Stimulated activated CD4-positive, alpha-beta T cell treated with anti-CD3 and anti-CD28 coated beads, Interleukin-1b, Interleukin-23, amount 100 ng/mL, for 4 hours (primary cell): ENCODE data around the gene CERS6.
"Not testable (repeated sequence)": the region's sequence is repeated elsewhere in the genome, so short reads cannot be mapped to it uniquely, and the experiment has no call there.

Experiments
- DNase-seq, 2 donors: peaks; one replicate each; pipeline ENCODE4 v3.0.0-alpha.2; 2020; ENCODE audit warnings: low read depth in 2 of 2

CERS6 gene

GRCh38 chr2:168642873-168643272 lies 186.8 kb downstream of the CERS6 start:
- DNase-seq = no peak

GRCh38 chr2:168643979-168644378 lies 187.9 kb downstream of the CERS6 start:
- DNase-seq = no peak

- DNase-seq = no peak
Observed at GRCh38 chr2:168645696-168646338, 189.7 kb downstream of the CERS6 start.

- no peak for DNase-seq
Observed at GRCh38 chr2:168649105-168649504, 193.0 kb downstream of the CERS6 start.

- DNase-seq = no peak
Observed at GRCh38 chr2:168649562-168649961, 193.5 kb downstream of the CERS6 start.

GRCh38 chr2:168650139-168650538 lies 194.1 kb downstream of the CERS6 start:
- DNase-seq = no peak

- DNase-seq = no peak
Observed at GRCh38 chr2:168650781-168651180, 194.7 kb downstream of the CERS6 start.

- DNase-seq = no peak
Observed at GRCh38 chr2:168652997-168653921, 197.2 kb downstream of the CERS6 start.

- DNase-seq = no peak
Observed at GRCh38 chr2:168654705-168655104, 198.6 kb downstream of the CERS6 start.

GRCh38 chr2:168655207-168655606 lies 199.1 kb downstream of the CERS6 start:
- no peak for DNase-seq

GRCh38 chr2:168657378-168657777 lies 201.3 kb downstream of the CERS6 start:
- DNase-seq = not testable (repeated sequence)

- DNase-seq = no peak
Observed at GRCh38 chr2:168658706-168659105, 202.6 kb downstream of the CERS6 start.

- DNase-seq = no peak
Observed at GRCh38 chr2:168660870-168661862, 205.1 kb downstream of the CERS6 start.

GRCh38 chr2:168661863-168662256 lies 205.8 kb downstream of the CERS6 start:
- DNase-seq = no peak

- no peak for DNase-seq
Observed at GRCh38 chr2:168662651-168663208, 206.7 kb downstream of the CERS6 start.

- DNase-seq = no peak
Observed at GRCh38 chr2:168663993-168664392, 207.9 kb downstream of the CERS6 start.

- DNase-seq = not testable (repeated sequence)
Observed at GRCh38 chr2:168664715-168665114, 208.6 kb downstream of the CERS6 start.

GRCh38 chr2:168666339-168666738 lies 210.3 kb downstream of the CERS6 start:
- DNase-seq = no peak

- no peak for DNase-seq
Observed at GRCh38 chr2:168667156-168667555, 211.1 kb downstream of the CERS6 start.

GRCh38 chr2:168669151-168669550 lies 213.1 kb downstream of the CERS6 start:
- no peak for DNase-seq

GRCh38 chr2:168670478-168670877 lies 214.4 kb downstream of the CERS6 start:
- DNase-seq = no peak

- DNase-seq = no peak
Observed at GRCh38 chr2:168671932-168672331, 215.9 kb downstream of the CERS6 start.
